ENCODE data around the gene WDPCP.

DNA sequence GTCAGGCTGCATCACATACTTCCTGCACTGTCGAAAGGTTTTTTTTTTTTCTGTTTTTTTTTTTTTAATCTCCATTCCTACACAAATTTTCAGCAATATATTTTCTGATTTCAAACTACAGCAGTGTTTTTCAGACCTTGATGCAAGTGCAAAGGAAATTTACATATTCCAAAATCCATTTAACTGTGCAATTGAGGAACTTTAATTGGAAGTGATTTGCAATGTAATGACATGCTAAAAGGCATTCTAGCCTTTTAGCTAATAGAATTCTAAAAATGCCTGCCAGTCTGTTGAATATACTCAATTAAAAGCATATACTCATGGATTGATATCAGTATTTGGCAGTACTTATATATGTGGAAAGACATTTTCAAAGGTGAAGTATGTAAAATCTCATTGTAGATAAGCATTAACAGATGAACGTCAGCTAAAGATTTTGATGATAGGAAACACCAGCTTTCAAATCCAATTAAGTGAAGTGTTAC is 327.1 kb downstream of the WDPCP start:
- TF ChIP-seq CTCF (IDR thresholded peaks at IDR 0.05) (no peak), SIN3A (IDR thresholded peaks at IDR 0.05; ENCODE audit: borderline replicate concordance, insufficient read depth, low read depth, low read length) (no peak)
